GM18909 (cell line): Measurements from ENCODE around the gene SPTLC3.
"Not testable (repeated sequence)": the region's sequence is repeated elsewhere in the genome, so short reads cannot be mapped to it uniquely, and the experiment has no call there.

ENCODE experiments used
- ATAC-seq: cut with Tn5 transposase; IDR thresholded peaks from one replicate; pipeline ENCODE4 v1.9.1; 2021; ENCODE audit warnings: mild to moderate bottlenecking; ENCODE audit not compliant: unreplicated experiment, poor library complexity

SPTLC3 gene

GRCh38 chr20:13008761-13009681 is at the start of gene SPTLC3:
Gene SPTLC3, plus strand, starts transcription at chr20:13008972. Its CDS starts 296 bp downstream, at chr20:13009268.
- ATAC-seq: peak; percentile 49

- no peak for ATAC-seq
These were observed 47.0 kb upstream of the SPTLC3 start for GRCh38 chr20:12961725-12962124.

- no peak for ATAC-seq
These were observed 45.9 kb upstream of the SPTLC3 start for GRCh38 chr20:12962895-12963294.

GRCh38 chr20:12963416-12963815 is 45.4 kb upstream of the SPTLC3 start:
- no peak for ATAC-seq

GRCh38 chr20:12965212-12965869 is 43.4 kb upstream of the SPTLC3 start:
- no peak for ATAC-seq

GRCh38 chr20:12965870-12966251 is 42.9 kb upstream of the SPTLC3 start:
- ATAC-seq: no peak

GRCh38 chr20:12966468-12967085 is 42.2 kb upstream of the SPTLC3 start:
- ATAC-seq: no peak

GRCh38 chr20:12967932-12968331 is 40.8 kb upstream of the SPTLC3 start:
- ATAC-seq: no peak

GRCh38 chr20:12968472-12968871 is 40.3 kb upstream of the SPTLC3 start:
- ATAC-seq: no peak

GRCh38 chr20:12969071-12969669 is 39.6 kb upstream of the SPTLC3 start:
- ATAC-seq: no peak

- no peak for ATAC-seq
These were observed 38.4 kb upstream of the SPTLC3 start for GRCh38 chr20:12970372-12970821.

- ATAC-seq: no peak
These were observed 32.8 kb upstream of the SPTLC3 start for GRCh38 chr20:12975833-12976608.

- ATAC-seq: no peak
These were observed 32.0 kb upstream of the SPTLC3 start for GRCh38 chr20:12976720-12977309.

- ATAC-seq: no peak
These were observed 31.2 kb upstream of the SPTLC3 start for GRCh38 chr20:12977328-12978125.

- ATAC-seq: no peak
These were observed 30.7 kb upstream of the SPTLC3 start for GRCh38 chr20:12978126-12978394.

GRCh38 chr20:12978613-12979495 is 29.9 kb upstream of the SPTLC3 start:
- ATAC-seq: no peak

GRCh38 chr20:12979713-12980112 is 29.1 kb upstream of the SPTLC3 start:
- not testable (repeated sequence) for ATAC-seq

- no peak for ATAC-seq
These were observed 26.7 kb upstream of the SPTLC3 start for GRCh38 chr20:12982098-12982497.
